Gastrocnemius medialis (tissue), 4 donors: Measurements from ENCODE around the gene SHBG.

Source experiments
- POLR2A ChIP-seq, 2 donors: fragments of 450-650 bp; IDR thresholded peaks; one replicate each; pipeline ENCODE4 v1.6.1; 2017; ENCODE audit warnings: antibody characterized with exemption in 2 of 2, mild to moderate bottlenecking in 2 of 2, moderate library complexity in 2 of 2
- TF ChIP-seq, protein P1 (sequence below), 5 experiments: fragments of 450-650 bp in 3 of 5; fragments of 200-600 bp in 2 of 5; sonication (generic) in 2 of 5; IDR thresholded peaks in 4 of 5; conservative IDR thresholded peaks in 1 of 5; 1 replicate in 4 of 5; 2 replicates in 1 of 5; pipeline ENCODE4 v1.5.1; 2016 to 2019; ENCODE audit warnings: antibody characterized with exemption in 5 of 5, mild to moderate bottlenecking in 3 of 5, moderate library complexity in 3 of 5

DNA sequence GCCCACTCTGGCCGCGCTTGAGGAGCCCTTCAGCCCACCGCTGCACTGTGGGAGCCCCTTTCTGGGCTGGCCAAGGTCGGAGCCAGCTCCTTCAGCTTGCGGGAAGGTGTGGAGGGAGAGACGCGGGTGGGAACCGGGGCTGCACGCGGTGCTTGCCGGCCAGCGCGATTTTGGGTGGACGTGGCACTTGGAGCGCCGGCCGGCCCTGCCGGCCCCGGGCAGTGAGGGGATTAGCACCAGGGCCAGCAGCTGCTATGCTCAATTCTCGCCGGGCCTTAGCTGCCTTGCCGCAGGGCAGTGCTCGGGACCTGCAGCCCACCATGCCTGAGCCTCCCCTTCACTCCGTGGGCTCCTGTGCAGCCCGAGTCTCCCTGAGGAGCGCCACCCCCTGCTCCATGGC, 10.8 kb downstream of the SHBG start:
- TF ChIP-seq, protein P1, sequence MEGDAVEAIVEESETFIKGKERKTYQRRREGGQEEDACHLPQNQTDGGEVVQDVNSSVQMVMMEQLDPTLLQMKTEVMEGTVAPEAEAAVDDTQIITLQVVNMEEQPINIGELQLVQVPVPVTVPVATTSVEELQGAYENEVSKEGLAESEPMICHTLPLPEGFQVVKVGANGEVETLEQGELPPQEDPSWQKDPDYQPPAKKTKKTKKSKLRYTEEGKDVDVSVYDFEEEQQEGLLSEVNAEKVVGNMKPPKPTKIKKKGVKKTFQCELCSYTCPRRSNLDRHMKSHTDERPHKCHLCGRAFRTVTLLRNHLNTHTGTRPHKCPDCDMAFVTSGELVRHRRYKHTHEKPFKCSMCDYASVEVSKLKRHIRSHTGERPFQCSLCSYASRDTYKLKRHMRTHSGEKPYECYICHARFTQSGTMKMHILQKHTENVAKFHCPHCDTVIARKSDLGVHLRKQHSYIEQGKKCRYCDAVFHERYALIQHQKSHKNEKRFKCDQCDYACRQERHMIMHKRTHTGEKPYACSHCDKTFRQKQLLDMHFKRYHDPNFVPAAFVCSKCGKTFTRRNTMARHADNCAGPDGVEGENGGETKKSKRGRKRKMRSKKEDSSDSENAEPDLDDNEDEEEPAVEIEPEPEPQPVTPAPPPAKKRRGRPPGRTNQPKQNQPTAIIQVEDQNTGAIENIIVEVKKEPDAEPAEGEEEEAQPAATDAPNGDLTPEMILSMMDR (IDR thresholded peaks at IDR 0.05 in 4 of 5, conservative IDR thresholded peaks at IDR 0.05 in 1 of 5): no peak
- TF ChIP-seq POLR2A (IDR thresholded peaks at IDR 0.05): no peak
